NCI-H748 (cell line): ENCODE measurements around the gene CPEB3.
"Not testable (repeated sequence)": the region's sequence is repeated elsewhere in the genome, so short reads cannot be mapped to it uniquely, and the experiment has no call there.

Experiments used
- DNase-seq: peaks from one replicate; lab custom pipeline; 2025; ENCODE audit not compliant: unreplicated experiment; lab: John Stamatoyannopoulos, UW

The CPEB3 gene

DNA sequence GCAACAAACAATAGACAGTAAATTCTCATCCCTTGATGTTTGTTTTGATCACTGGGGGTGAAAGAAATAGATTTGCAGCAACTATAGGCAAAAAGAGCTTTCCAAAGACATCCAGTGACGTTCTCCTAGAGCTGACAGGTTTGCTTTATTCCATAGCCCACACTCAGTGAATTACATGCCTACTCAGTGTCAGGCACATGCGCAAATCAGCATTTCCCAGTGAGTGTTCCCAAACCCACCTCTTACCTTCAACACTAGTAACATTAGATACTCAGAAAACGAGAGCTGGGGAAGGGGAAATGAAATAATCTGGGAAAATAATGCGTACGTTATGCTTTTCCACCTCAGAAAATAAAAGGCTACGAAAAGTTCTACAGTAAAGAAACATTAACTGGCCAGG lies 144.1 kb downstream of the CPEB3 start:
- DNase-seq = no peak

DNA sequence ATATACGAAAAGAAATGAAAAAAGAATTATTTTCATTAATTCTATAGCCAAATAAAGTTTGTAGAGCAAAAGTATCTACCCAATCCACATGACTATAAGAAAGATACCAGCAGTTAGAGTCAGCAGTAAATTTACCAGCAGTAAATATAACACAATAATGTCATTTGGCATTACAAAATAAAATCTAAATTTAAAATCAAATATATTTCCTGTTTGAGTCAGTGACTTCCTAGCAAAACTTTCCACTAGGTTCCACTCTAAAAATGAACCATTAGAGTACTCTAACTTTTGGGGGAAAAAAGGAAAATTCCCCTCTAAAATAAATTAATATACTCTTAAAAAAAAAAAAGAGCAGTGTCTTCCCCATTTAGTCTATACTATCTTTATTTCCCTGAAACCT lies 144.8 kb downstream of the CPEB3 start:
- DNase-seq = no peak

DNA sequence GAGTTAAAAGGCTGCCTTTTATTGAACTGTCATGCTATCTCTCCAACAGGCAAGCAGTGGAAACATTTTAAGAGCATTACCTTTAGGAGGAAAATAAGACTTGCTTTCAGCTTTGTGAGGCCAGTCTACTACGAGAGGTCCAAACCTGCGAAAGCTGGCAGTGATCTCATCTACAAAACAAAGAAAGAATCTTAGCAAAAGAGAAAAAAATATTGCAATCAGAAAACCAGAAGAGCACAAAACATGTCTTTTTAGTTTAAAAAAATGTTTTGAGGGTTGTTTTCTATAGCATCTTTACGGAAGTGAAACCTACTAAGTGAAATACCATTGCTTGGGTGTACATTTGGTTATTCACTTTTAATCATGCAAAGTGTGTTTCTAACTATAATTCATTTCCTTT lies 147.9 kb downstream of the CPEB3 start:
- no peak for DNase-seq

DNA sequence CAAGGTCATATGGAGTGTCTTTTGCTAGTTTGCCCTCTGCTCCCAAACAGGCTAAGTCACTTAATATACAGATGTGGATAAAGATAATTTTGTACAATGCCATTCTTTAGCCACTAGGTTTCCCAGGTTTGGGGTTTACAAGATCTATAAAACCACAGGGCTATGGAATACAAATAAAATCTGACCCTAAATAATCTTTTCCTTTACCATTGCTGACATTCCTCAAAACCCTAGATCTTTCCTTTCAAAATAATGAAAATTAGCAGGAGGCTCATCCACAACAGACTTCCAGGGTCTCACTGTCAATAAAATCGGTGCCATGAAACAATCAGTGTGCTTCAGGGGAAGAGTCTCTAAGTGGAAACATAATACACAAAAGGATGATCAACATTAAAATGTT lies 148.4 kb downstream of the CPEB3 start:
- DNase-seq = peak; percentile 16

DNA sequence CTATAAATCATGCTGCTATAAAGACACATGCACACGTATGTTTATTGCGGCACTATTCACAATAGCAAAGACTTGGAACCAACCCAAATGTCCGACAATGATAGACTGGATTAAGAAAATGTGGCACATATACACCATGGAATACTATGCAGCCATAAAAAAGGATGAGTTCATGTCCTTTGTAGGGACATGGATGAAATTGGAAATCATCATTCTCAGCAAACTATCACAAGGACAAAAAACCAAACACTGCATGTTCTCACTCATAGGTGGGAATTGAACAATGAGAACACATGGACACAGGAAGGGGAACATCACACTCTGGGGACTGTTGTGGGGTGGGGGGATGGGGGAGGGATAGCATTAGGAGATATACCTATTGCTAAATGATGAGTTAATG lies 149.7 kb downstream of the CPEB3 start:
- not testable (repeated sequence) for DNase-seq

DNA sequence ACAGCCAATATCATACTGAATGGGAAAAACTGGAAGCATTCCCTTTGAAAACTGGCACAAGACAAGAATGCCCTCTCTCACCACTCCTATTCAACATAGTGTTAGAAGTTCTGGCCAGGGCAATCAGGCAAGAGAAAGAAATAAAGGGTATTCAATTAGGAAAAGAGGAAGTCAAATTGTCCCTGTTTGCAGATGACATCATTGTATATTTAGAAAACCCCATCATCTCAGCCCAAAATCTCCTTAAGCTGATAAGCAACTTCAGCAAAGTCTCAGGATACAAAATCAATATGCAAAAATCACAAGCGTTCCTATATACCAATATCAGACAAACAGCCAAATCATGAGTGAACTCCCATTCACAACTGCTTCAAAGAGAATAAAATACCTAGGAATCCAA lies 156.8 kb downstream of the CPEB3 start:
- DNase-seq = not testable (repeated sequence)

DNA sequence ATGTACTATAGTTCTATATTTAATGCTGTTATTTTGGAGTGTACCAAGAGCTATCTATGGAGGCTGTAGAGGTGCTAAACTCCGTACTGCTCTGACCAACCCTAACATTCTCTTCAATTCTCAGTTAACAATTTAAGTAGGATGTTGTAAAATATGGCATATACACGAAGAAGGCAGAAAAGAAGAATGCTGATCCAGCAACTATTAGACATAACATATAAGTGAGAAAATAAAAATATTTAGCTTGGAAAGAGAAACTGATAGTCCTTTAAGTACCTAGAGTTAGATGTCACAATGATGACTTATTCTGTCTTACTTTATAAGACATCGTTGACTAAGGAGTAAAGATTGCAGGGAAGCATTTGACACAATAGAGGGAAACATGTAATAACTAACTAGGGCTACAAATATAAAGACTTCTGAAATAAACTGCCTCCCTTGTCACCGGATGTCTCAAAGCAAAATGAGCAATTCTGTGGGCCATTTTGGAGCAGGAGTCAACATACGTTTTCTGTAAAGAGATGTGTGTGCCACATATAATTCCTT lies 159.5 kb downstream of the CPEB3 start:
- DNase-seq = no peak

DNA sequence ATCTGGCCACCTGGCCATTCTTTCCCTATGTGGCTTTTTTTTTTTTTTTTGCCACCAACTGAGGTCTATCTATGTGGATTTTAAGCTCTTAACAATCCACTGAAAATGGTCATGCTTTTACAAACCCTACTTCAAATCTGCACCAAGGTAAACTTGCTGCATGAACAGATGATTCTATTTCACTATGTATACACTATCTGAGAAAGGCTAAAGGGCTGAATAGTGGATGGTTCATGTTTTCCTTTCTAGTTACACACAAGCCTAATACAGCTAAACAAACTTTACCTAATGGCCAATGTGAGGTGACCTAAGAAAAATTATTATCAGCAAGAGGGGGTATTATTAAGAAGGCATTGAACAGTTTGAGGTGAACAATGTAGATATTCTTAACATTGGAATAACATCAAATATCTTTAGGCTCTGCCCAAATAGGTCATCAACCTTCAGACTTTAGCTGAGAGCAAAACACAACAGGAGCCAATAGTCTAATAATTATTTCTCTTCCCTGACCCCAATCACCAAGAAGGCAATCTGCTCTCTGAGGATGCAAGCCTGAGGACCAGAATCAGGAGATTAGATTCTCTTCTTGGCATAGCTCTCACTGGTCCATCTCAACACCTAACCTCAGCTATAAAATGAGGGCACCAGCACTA lies 160.1 kb downstream of the CPEB3 start:
- DNase-seq = no peak

DNA sequence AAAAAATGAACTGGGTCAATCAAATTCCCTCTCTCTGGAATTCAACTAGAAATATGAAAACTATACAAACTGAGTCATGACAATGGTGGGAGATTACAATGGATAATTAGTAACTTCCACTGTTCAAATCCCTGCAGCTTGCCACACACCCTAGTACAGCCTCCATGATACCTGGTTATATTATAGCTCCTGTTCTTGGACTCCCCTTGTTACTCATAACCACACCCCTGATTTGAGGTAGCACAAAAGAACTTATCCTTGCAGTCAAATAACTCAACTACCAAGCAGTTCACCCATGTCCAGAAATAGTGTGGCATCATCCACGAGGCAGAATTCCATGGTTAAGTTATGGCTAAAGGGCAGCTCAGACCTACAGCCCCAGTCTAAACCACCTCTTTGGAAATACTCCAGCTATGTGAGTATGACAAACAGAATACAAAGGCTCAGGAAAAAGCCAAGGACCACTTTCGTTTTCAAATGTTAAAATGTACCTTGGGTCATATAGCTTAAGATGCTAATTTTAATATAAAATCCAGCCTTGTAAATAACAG lies 164.7 kb downstream of the CPEB3 start:
- DNase-seq = no peak

DNA sequence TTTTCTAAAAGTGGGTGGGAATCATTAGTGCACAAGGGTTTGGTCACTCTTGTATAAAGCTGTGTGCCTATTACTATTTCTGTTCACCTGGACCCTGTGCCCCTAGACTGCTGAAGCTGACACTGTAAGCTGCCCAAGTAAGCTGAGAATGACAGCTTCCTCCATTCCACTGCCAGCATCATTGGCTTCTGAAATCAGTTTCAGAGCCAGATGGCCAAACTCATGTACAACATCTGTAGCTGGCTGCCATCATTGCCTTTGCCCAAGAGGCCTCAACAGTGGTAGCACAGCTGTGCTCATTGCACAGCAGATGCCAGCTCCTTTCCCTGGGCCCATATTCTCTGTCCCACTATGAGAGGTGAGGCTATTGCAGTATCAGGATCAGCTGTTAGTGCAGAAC lies 165.7 kb downstream of the CPEB3 start:
- no peak for DNase-seq

DNA sequence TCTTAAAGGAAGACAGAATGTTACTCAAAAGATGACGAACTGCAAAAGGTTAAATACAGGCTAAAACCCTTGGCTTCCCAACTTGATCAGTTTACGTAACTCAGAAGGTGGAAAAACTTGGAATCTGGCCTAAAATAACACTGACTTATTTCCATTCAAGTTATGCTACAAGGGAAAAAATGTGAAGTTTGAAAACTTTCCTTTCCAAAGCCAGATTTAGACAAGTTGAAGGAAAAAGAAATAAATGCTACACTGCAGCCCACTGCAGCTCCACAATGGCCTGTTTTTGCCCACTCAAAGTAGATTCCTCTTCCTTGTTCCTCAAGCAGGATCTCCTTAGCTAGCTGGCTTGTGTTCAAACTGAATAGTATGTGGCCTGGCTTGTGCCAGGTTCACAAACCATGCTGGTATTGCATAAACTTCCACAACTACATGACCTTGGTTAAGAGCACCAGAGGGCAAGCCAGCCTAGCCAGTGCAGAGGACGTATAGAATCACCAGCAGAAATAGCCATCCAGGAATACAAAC lies 166.2 kb downstream of the CPEB3 start:
- no peak for DNase-seq

DNA sequence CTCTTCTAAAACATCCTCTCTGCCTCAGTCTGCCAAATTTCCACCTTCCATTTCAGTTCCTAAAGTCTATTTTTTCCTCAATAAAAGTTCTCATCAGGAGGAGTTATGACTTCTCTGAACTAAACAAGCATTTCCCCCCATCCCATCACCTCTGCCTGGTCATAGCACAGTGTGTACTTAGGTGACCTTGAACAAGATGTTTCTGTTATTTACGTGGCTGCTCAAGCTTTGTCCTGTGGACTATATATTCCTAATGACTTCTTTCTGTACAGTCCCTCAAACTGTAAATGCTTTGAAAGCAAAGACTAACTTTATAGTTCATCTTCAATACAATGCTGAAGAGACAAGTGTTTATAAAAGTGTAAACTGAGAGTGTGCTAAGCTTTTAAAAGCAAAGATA lies 166.9 kb downstream of the CPEB3 start:
- no peak for DNase-seq

DNA sequence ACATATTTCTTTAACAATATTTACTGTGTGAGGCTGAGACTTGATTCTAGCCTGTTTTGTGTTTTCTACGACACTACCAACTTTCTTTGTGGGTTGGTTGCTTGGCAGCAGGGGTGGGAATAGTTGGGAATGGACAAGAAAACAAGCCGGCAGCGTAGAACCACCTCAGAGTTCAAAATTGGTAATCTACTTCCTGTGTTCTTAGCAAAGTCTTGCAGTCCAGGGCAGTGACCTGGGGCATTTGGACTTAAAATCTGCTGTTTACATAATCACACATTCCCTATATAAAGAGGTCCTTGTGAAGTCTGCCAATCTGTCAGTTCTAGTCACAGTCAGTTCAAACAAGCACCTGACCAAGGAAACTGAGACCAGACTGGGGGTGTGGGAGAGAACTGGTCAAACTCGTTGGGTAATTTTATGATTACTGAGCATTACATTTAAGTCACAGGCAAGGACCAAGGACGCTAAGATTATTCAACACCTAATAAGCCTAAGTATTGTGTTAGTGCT lies 167.9 kb downstream of the CPEB3 start:
- DNase-seq = no peak

DNA sequence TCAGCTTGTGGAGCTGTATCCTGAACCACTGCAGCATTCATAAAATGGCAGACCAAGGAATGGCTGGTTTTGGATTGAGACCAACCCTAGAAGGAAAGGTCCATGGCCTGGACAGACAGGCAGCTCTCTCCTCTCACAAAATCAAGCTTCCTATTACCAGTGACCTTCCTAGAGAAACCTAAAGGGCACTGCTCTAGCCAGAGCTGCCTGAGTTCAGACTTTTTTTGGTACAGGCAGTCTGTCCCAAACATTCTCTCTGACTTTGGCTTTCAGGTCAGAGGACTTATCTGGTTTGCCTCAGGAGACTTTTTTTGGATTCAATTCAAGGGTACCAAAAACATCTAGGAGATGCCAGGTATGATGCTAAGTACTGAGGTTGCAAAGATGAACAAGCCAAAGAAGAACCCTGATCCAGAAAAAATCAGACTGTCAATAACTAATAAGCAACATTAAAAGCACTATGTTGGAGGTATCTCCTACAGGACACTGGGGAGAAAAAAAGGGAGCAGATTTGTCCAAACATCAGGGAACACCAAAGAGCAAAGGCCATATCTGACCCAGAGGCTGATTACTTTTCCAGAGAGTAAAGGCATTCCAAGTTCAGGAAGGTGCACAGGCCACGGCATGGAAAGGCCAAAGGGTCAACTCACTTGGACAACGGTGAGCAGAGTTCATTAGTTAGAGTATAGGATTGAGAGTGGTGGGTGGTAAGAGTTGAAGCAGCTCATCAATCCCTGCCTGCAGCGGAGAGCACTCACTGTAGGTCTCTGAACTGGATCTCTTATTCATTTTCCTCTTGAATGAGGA lies 169.0 kb downstream of the CPEB3 start:
- DNase-seq = no peak

DNA sequence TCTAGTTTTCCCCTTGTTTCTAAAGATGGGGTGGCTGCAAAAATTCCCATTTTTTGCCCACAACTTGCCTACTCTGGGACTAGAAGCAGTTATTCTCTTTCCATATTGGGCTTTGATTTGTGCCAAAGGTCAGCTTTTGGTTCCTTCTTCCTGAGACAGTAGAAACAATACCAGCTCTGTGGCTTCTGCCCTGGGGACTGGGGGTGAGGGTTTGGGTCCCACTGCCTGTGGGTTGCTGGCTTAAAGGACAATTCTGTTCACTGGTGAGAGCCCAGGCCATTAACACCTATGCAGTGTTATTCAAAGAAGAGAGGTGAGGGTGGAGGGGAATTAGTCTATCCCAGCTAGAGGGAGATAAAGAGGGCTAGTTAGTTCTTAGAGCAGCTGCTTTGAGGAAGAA lies 171.5 kb downstream of the CPEB3 start:
- DNase-seq = no peak

DNA sequence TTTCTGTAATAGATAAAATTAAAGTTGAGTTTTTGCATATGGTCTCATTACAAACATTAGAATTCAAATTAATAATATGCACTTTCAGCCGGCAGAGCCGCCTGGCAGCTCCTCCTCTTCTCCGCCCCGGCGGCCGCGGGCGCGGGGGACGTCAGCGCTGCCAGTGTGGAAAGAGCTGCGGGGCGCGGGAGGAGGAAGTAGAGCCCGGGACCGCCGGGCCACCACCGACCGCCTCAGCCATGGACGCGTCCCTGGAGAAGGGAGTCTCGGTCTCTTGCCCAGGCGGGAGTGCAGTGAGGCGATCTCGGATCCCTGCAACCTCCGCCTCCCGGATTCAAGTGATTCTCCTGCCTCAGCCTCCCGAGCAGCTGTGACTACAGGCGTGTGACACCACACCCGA lies 176.0 kb downstream of the CPEB3 start:
- DNase-seq = not testable (repeated sequence)

DNA sequence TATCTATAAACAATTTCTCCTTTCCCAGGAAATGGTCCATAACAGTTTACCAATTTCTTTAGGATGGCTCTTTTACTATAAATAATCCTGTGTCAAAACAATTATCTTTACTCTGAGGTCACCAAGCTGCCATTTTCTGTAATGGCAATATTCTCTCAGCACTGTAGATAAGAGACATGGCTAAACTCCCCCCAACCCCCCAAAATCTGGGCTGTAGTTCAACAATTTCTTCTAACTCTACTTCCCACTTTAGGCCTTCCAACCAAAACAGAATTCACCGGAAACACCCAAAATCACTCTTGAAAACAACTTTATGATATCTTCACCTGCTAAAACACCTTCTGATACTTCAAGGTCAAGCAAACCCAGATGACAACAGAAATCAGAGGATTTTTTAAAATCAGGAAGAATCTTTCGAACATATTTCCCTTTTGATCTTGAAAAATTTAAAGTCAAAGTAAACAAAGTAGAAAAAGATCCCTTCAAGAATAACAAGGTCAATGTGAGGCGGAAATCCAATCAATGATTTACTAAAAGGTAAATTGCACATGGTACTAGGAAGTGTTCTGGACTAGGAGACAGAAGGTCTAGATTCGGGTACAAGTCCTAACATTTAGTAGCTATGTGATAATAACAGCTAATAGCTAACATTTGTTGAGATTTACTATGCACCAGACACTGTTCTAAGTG lies 176.8 kb downstream of the CPEB3 start:
- no peak for DNase-seq

DNA sequence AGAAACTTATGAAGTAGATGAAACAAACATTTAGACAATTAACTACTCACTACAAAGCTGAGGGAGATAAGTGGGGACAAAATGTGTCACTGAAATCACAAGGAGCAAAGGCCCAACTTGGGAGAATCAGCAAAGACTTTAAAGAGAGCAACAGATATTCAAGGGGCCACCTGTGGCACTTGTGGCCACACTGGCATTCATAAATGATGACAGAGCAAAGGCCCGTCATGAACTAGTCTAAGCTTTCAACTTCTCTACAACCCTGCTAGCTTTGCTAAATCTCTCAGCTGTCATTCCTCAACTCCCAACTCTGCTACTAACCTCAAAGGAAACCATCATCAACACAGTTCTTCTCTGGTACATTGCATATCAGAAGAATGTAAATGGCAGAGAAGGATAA lies 178.4 kb downstream of the CPEB3 start:
- no peak for DNase-seq

DNA sequence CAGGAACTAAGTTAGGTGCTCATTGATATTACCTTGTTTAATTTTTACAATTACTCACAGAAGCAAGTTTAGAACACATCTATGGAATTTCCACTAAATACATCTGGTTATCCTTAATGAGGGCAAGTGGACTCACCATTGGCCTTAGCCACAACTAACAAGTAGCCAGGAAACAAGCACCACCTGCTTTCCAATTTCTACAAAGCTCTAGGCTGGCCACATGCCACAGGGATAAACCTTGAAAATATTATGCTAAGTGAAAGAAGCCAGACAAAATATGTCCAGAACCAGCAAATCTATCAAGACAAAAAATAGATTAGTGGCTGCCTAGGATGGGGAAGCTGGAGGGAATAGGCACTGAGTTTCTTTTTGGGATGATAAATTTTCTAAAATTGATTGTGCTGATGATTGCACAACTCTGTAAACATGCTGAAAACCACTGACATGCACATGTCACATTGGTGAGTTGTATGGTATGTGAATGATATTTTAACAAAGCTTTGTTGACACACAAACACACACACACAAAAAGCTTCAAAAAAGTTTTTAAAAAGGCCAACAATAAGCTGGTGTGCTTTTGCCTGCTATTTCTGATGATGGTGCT lies 179.4 kb downstream of the CPEB3 start:
- DNase-seq = no peak

DNA sequence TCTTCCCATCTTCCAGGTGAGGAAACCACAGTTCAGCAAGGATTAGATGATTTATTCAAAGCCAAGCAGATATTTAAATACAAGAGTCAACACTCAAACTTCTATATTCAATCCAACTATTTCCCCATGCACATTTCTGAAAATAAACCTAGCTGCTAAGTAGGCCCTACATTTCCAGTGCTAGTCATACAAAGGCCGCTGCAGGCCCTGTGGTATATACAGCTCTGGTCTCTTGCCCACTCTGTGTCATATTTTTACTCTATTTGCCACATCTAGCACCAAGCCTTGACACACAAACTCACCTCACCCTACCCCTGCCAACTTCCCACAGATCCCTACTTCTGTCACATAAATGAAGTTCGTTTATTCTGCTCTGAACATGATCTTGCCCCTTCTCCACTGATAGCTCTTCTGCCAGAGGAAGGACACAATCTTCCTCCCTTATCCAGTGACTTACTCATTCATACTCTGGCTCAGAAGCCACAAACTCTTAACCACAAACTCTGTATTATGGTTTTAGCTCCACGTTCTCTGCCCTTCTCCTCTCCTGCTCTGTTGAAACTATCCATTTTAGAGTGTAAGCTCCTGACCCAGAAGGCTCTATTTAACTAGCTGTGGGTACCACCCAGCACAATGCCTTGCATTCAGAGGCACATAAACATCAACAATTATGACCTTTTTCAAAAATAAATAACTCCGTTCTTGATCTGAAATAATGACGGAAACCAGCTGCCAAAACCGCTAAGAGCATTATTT lies 180.7 kb downstream of the CPEB3 start:
- DNase-seq = no peak
